Neural progenitor cell (in vitro differentiated cells): ENCODE data around the gene DNAJC22. TPM values are rescaled to one million over a fixed set of nuclear protein-coding genes. Genes with fewer than 3 reads are reported as not detected.

ENCODE experiments used
- DNase-seq: peaks from one replicate; pipeline ENCODE4 v3.0.0-alpha.2; 2016; ENCODE audit warnings: low spot score
- H2AFZ ChIP-seq: fragments of 200-600 bp; sonication (generic); replicated peaks from 2 replicates; pipeline ENCODE4 v1.6.1; 2016; ENCODE audit warnings: antibody characterized with exemption
- H3F3A ChIP-seq: fragments of 200-600 bp; sonication (generic); 2 replicates; pipeline ENCODE4 v1.6.1; 2016; ENCODE audit warnings: antibody characterized with exemption, low read depth
- H3K27ac ChIP-seq: fragments of 200-600 bp; sonication (generic); 2 replicates; pipeline ENCODE4 v1.5.1; 2016; ENCODE audit warnings: mild to moderate bottlenecking
- H3K27me3 ChIP-seq: fragments of 200-600 bp; sonication (generic); 2 replicates; pipeline ENCODE4 v1.6.1; 2016; ENCODE audit warnings: mild to moderate bottlenecking, moderate library complexity
- H3K36me3 ChIP-seq: fragments of 200-600 bp; sonication (generic); 2 replicates; pipeline ENCODE4 v1.5.1; 2016
- H3K4me1 ChIP-seq: fragments of 200-600 bp; sonication (generic); 2 replicates; pipeline ENCODE4 v1.6.1; 2016; ENCODE audit warnings: mixed run types
- H3K4me2 ChIP-seq: fragments of 200-600 bp; sonication (generic); 2 replicates; pipeline ENCODE4 v1.6.1; 2016
- H3K4me3 ChIP-seq: fragments of 200-600 bp; sonication (generic); 2 replicates; pipeline ENCODE4 v1.5.1; 2016
- H3K79me2 ChIP-seq: fragments of 200-600 bp; sonication (generic); 2 replicates; pipeline ENCODE4 v1.6.1; 2016; ENCODE audit warnings: low read depth
- H3K9ac ChIP-seq: fragments of 200-600 bp; sonication (generic); 2 replicates; pipeline ENCODE4 v1.6.1; 2016
- H3K9me3 ChIP-seq: fragments of 200-600 bp; sonication (generic); 2 replicates; pipeline ENCODE4 v1.5.1; 2016; ENCODE audit warnings: low read depth
- H4K20me1 ChIP-seq: fragments of 200-600 bp; sonication (generic); 2 replicates; pipeline ENCODE4 v1.6.1; 2016; ENCODE audit warnings: low read depth
- H3K27ac Mint-ChIP-seq: 3 replicates; pipeline ENCODE4 v1.8.0; 2021; ENCODE audit warnings: mixed read lengths
- H3K27me3 Mint-ChIP-seq: 2 replicates; pipeline ENCODE4 v1.8.0; 2022; ENCODE audit warnings: low read depth, mild to moderate bottlenecking, inconsistent platforms, moderate library complexity, mixed read lengths; ENCODE audit not compliant: insufficient read depth
- H3K36me3 Mint-ChIP-seq: 3 replicates; pipeline ENCODE4 v1.8.0; 2021; ENCODE audit warnings: mixed read lengths
- H3K4me1 Mint-ChIP-seq: 3 replicates; pipeline ENCODE4 v1.8.0; 2021; ENCODE audit warnings: mixed read lengths
- H3K4me3 Mint-ChIP-seq: 3 replicates; pipeline ENCODE4 v1.8.0; 2021; ENCODE audit warnings: mild to moderate bottlenecking, moderate library complexity, mixed read lengths
- H3K9me3 Mint-ChIP-seq: 3 replicates; pipeline ENCODE4 v1.8.0; 2020; ENCODE audit warnings: mixed read lengths
- EZH2 ChIP-seq: fragments of 200-600 bp; sonication (generic); IDR thresholded peaks from 2 replicates; pipeline ENCODE4 v1.6.1; 2017; ENCODE audit warnings: antibody characterized with exemption, mild to moderate bottlenecking, moderate library complexity
- EZH2phosphoT487 ChIP-seq: fragments of 200-600 bp; sonication (generic); IDR thresholded peaks from 2 replicates; pipeline ENCODE4 v1.6.1; 2017; ENCODE audit warnings: antibody characterized with exemption
- total RNA-seq: library from RNA; depleted of rRNA; stranded (reverse); fragments of >200 nt; gene quantifications from 2 replicates; pipeline ENCODE4 v1.2.3, GENCODE V29; 2015; ENCODE audit warnings: low replicate concordance
- TF ChIP-seq, protein P1 (sequence below): fragments of 200-600 bp; sonication (generic); IDR thresholded peaks from 2 replicates; pipeline ENCODE4 v1.5.1; 2017; ENCODE audit warnings: antibody characterized with exemption, mild to moderate bottlenecking

DNAJC22 gene
- total RNA-seq, 1 donor from 2014 or later, result 0.39 TPM

DNA sequence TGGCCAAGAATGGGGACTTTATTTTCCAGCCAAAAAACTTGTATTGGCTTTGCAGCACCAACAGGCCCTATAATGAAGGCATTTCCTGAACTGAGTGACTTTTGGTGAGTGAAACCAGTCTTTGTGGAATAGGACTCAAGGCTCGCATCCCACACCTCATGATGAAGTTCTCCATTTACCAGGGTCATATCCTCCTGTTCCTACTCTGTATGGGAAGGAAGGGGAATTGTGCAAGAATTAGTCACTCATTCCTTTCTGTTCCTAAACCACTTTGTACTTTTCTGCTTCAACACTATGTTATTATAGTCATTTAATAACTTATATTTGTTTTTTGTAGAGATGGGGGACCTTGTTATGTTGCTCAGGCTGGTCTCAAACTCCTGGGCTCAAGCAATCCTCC, 18.3 kb downstream of the DNAJC22 start:
- H3K4me3 Mint-ChIP-seq, result no peak overlapping the region
- H3K36me3 Mint-ChIP-seq, result no peaks in the 10 kb centered on the region
- H3K4me3 ChIP-seq, result no peak overlapping the region
- H3K36me3 ChIP-seq, result no peaks in the 10 kb centered on the region
- H4K20me1 ChIP-seq, result peaks cover 9% of the 10 kb centered on the region
- no peak overlapping the region for H2AFZ ChIP-seq
- peaks cover 6% of the 10 kb centered on the region for H3K27me3 ChIP-seq
- no peak overlapping the region for H3K9ac ChIP-seq
- H3K27ac ChIP-seq, result no peak overlapping the region
- H3K9me3 ChIP-seq, result no peaks in the 10 kb centered on the region
- H3K4me2 ChIP-seq, result no peak overlapping the region
- H3K9me3 Mint-ChIP-seq, result no peaks in the 10 kb centered on the region
- H3F3A ChIP-seq, result peaks cover 38% of the 10 kb centered on the region
- H3K4me1 Mint-ChIP-seq, result peaks cover 19% of the 10 kb centered on the region
- H3K27me3 Mint-ChIP-seq, result peaks cover 2% of the 10 kb centered on the region
- peaks cover 14% of the 10 kb centered on the region for H3K4me1 ChIP-seq
- TF ChIP-seq EZH2phosphoT487, result no peak
- TF ChIP-seq, protein P1, sequence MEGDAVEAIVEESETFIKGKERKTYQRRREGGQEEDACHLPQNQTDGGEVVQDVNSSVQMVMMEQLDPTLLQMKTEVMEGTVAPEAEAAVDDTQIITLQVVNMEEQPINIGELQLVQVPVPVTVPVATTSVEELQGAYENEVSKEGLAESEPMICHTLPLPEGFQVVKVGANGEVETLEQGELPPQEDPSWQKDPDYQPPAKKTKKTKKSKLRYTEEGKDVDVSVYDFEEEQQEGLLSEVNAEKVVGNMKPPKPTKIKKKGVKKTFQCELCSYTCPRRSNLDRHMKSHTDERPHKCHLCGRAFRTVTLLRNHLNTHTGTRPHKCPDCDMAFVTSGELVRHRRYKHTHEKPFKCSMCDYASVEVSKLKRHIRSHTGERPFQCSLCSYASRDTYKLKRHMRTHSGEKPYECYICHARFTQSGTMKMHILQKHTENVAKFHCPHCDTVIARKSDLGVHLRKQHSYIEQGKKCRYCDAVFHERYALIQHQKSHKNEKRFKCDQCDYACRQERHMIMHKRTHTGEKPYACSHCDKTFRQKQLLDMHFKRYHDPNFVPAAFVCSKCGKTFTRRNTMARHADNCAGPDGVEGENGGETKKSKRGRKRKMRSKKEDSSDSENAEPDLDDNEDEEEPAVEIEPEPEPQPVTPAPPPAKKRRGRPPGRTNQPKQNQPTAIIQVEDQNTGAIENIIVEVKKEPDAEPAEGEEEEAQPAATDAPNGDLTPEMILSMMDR, result no peak
- TF ChIP-seq EZH2, result no peak
- DNase-seq, result no peak
- peaks cover 24% of the 10 kb centered on the region for H3K79me2 ChIP-seq
- H3K27ac Mint-ChIP-seq, result no peak overlapping the region

DNA sequence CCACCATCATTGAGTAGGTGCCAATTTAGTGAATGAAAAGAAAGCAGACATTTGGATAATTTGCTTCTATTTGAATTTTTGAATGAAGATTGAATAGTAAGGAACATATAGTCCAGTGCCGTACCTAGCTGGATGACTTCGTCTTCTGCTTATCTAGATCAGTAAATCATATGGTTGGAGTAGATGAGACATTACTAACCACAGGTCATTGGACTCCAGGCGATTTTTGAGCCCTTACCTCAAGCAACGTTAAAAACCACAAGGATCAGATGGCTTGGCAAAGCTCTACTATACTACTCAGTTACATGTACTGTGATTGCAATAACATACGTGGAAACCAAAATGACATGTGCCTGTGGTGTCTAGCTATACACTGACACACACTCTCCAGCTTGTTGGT, 18.9 kb downstream of the DNAJC22 start:
- Mint-ChIP-seq H3K36me3 (peaks cover under 1% of the 10 kb centered on the region), H3K4me1 (peaks cover 19% of the 10 kb centered on the region), H3K27ac (no peak overlapping the region), H3K4me3 (peak overlapping the region; percentile 94), H3K9me3 (no peaks in the 10 kb centered on the region), H3K27me3 (peaks cover 2% of the 10 kb centered on the region)
- peak overlapping the region; percentile 89 for H3K4me3 ChIP-seq
- TF ChIP-seq EZH2phosphoT487, result no peak
- no peak for TF ChIP-seq EZH2
- TF ChIP-seq, protein P1, result no peak
- peaks cover 14% of the 10 kb centered on the region for H3K4me1 ChIP-seq
- DNase-seq, result no peak
- peaks cover 6% of the 10 kb centered on the region for H3K27me3 ChIP-seq
- peaks cover 43% of the 10 kb centered on the region for H3F3A ChIP-seq
- no peaks in the 10 kb centered on the region for H3K9me3 ChIP-seq
- no peak overlapping the region for H3K9ac ChIP-seq
- peaks cover 14% of the 10 kb centered on the region for H4K20me1 ChIP-seq
- peak overlapping the region; percentile 93 for H3K4me2 ChIP-seq
- peaks cover 29% of the 10 kb centered on the region for H3K79me2 ChIP-seq
- H3K36me3 ChIP-seq, result no peaks in the 10 kb centered on the region
- H2AFZ ChIP-seq, result no peak overlapping the region
- H3K27ac ChIP-seq, result no peak overlapping the region

DNA sequence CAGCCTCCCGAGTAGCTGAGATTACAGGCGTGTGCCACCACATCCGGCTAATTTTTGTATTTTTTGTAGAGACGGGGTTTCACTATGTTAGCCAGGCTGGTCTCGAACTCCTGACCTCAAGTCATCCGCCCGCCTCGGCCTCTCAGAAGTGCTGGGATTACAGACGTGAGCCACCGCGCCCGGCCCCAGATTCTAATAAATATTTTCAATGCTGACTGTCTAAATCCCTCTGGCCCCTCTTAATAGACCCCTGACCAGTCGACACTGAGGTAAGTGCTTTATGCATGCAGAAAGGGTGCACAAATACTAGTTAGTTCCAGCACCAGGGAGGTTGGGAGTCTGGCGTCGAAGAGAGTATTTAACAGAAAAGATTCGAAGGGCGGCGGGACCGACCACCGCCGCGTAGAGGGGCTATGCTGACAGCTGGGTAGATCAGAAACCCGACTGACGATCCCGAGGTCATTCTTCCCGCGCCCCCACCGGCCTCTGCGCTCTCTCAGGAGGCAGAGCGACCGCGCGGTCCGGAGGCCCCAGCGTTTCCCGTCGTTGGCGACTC, 19.5 kb downstream of the DNAJC22 start:
- Mint-ChIP-seq H3K27me3 (peaks cover 2% of the 10 kb centered on the region), H3K4me3 (peak overlapping the region; percentile 94), H3K36me3 (peaks cover 5% of the 10 kb centered on the region), H3K9me3 (no peaks in the 10 kb centered on the region), H3K27ac (peak overlapping the region; percentile 83), H3K4me1 (peaks cover 19% of the 10 kb centered on the region)
- Histone ChIP-seq H3K36me3 (no peaks in the 10 kb centered on the region), H3K4me1 (peaks cover 14% of the 10 kb centered on the region), H4K20me1 (peaks cover 21% of the 10 kb centered on the region), H3F3A (peaks cover 43% of the 10 kb centered on the region), H3K9me3 (no peaks in the 10 kb centered on the region), H3K9ac (peak overlapping the region; percentile 84), H3K27ac (peak overlapping the region; percentile 97), H3K79me2 (peaks cover 36% of the 10 kb centered on the region), H2AFZ (peak overlapping the region; percentile 91), H3K4me2 (peak overlapping the region; percentile 93), H3K4me3 (peak overlapping the region; percentile 89), H3K27me3 (peaks cover 6% of the 10 kb centered on the region)
- peak; percentile 85 for DNase-seq
- peak; percentile 50 for TF ChIP-seq EZH2
- TF ChIP-seq EZH2phosphoT487, result no peak

DNA sequence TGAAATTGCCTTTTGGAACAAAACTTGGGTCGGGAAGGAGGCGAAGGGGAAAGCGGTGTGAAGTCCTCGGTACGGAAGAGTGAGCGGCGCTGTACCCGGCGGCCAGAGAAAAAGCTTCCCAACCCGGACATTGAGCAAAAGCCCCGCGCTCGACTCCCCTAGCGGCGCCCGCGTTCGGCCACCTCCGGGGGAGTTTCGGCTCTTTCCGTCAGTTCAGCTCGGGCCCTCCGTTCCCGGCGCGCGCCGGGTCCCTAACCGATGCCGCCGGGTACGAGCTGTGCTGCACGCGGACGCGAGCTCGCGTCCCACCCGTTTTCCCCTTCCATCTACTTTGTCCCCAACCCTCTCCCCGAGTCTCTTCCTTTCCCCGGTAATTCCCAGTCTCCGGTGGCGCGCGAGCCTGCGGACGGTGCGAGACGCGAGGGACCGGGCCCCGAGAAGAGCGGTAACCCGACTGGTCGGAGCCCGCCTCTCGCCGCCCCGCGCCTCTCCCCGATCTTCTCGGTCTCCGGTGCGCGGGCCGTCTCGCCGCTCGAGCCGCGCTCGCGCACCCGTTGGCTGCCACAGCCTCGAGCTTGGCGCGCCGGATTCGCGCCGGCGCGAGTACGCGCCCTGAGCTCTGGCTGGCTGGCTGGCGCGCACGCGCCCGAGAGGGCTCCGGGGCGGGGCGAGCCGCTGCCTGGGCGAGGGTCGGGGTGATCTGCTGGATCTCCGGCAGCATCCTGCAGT, 20.1 kb downstream of the DNAJC22 start:
- H3K36me3 Mint-ChIP-seq, result peaks cover 9% of the 10 kb centered on the region
- H3K9me3 Mint-ChIP-seq, result no peaks in the 10 kb centered on the region
- H4K20me1 ChIP-seq, result peaks cover 26% of the 10 kb centered on the region
- peak overlapping the region; percentile 94 for H3K4me3 Mint-ChIP-seq
- H3K9ac ChIP-seq, result peak overlapping the region; percentile 84
- H3K27ac ChIP-seq, result peak overlapping the region; percentile 97
- peak overlapping the region; percentile 96 for H3K27ac Mint-ChIP-seq
- H3K9me3 ChIP-seq, result no peaks in the 10 kb centered on the region
- peak; percentile 99 for DNase-seq
- H3K4me1 ChIP-seq, result peaks cover 14% of the 10 kb centered on the region
- H2AFZ ChIP-seq, result peak overlapping the region; percentile 91
- peaks cover 42% of the 10 kb centered on the region for H3K79me2 ChIP-seq
- TF ChIP-seq, protein P1, result peak; percentile 37
- TF ChIP-seq EZH2, result no peak
- H3K36me3 ChIP-seq, result no peaks in the 10 kb centered on the region
- H3K27me3 Mint-ChIP-seq, result no peaks in the 10 kb centered on the region
- H3F3A ChIP-seq, result peaks cover 43% of the 10 kb centered on the region
- H3K4me2 ChIP-seq, result peak overlapping the region; percentile 93
- peaks cover 6% of the 10 kb centered on the region for H3K27me3 ChIP-seq
- peak overlapping the region; percentile 89 for H3K4me3 ChIP-seq
- peaks cover 19% of the 10 kb centered on the region for H3K4me1 Mint-ChIP-seq
